Activated effector memory CD4-positive, alpha-beta T cell treated with anti-CD3 and anti-CD28 coated beads, Interleukin-2, amount 50 U/mL, for 16 hours (primary cell): ENCODE data around the gene RPL4.
"Not testable (repeated sequence)": the region's sequence is repeated elsewhere in the genome, so short reads cannot be mapped to it uniquely, and the experiment has no call there.

Experiments used
- DNase-seq: peaks from one replicate; pipeline ENCODE4 v3.0.0-alpha.2; 2020

Gene RPL4

GRCh38 chr15:66504563-66505429, at the start of gene RPL4, which contains the start of gene ZWILCH:
Gene RPL4, minus strand, starts transcription at chr15:66504855. Its CDS starts 65 bp downstream, at chr15:66504790.
Gene ZWILCH, plus strand, starts transcription at chr15:66505326. Its CDS starts 13 bp downstream, at chr15:66505339.
- DNase-seq = peak; percentile 94

GRCh38 chr15:66545255-66545654, 40.6 kb upstream of the RPL4 start:
- no peak for DNase-seq

GRCh38 chr15:66542896-66543295, 38.2 kb upstream of the RPL4 start:
- DNase-seq = no peak

- DNase-seq = no peak
Observed at GRCh38 chr15:66535056-66535455, 30.4 kb upstream of the RPL4 start.

GRCh38 chr15:66524838-66525237, 20.2 kb upstream of the RPL4 start:
- no peak for DNase-seq

- no peak for DNase-seq
Observed at GRCh38 chr15:66523926-66524325, 19.3 kb upstream of the RPL4 start.

- no peak for DNase-seq
Observed at GRCh38 chr15:66515901-66516322, 11.3 kb upstream of the RPL4 start.

GRCh38 chr15:66514586-66514985, 9.9 kb upstream of the RPL4 start:
- no peak for DNase-seq

- no peak for DNase-seq
Observed at GRCh38 chr15:66508293-66508883, 3.7 kb upstream of the RPL4 start.

GRCh38 chr15:66505818-66506217, 1.2 kb upstream of the RPL4 start:
- no peak for DNase-seq

- no peak for DNase-seq
Observed at GRCh38 chr15:66505430-66505811, 766 bp upstream of the RPL4 start.

GRCh38 chr15:66503780-66504562, 684 bp downstream of the RPL4 start:
- no peak for DNase-seq

- not testable (repeated sequence) for DNase-seq
Observed at GRCh38 chr15:66503041-66503648, 1.5 kb downstream of the RPL4 start.

- no peak for DNase-seq
Observed at GRCh38 chr15:66502491-66502890, 2.2 kb downstream of the RPL4 start.

- DNase-seq = not testable (repeated sequence)
Observed at GRCh38 chr15:66500346-66500745, 4.3 kb downstream of the RPL4 start.

GRCh38 chr15:66498501-66499386, 5.9 kb downstream of the RPL4 start:
- peak; percentile 39 for DNase-seq

- DNase-seq = peak; percentile 99
Observed at GRCh38 chr15:66497502-66498455, 6.9 kb downstream of the RPL4 start, which contains the start of gene SNAPC5. Gene SNAPC5, minus strand, starts transcription at chr15:66497762. Its CDS starts 31 bp downstream, at chr15:66497731.

GRCh38 chr15:66496951-66497501, 7.6 kb downstream of the RPL4 start:
- DNase-seq = no peak

GRCh38 chr15:66494262-66494661, 10.4 kb downstream of the RPL4 start:
- no peak for DNase-seq

GRCh38 chr15:66491846-66492245, 12.8 kb downstream of the RPL4 start:
- DNase-seq = no peak
